ENCODE measurements around the gene KAT6B.

GRCh38 chr10:74867351-74867750 is 41.0 kb downstream of the KAT6B start:
- no peak for TF ChIP-seq CTCF (IDR thresholded peaks at IDR 0.05; ENCODE audit: control extremely low read depth in 1 of 3, insufficient read depth in 1 of 3, low read depth in 1 of 3, low read length in 3 of 3)
- TF ChIP-seq RFX5 (IDR thresholded peaks at IDR 0.05; ENCODE audit: borderline replicate concordance, low read depth, low read length), result no peak

All from H1 (cell line).